Endometrial microvascular endothelial cells (primary cell): Measurements from ENCODE around the gene GSS. TPM values are rescaled to one million over a fixed set of nuclear protein-coding genes. Genes with fewer than 3 reads are reported as not detected.
"Not testable (repeated sequence)": the region's sequence is repeated elsewhere in the genome, so short reads cannot be mapped to it uniquely, and the experiment has no call there.

Experiments used
- in situ Hi-C: cut with HindIII; loops from 2 replicates; pipeline ENCODE4 v1.10.0; 2017; ENCODE audit warnings: low sequenced_read_pairs, low pct_unique_long_range_greater_than_20kb; ENCODE audit errors: inconsistent ontology term
- total RNA-seq: library from RNA; depleted of rRNA; stranded (reverse); fragments of >200 nt; gene quantifications from one replicate; pipeline ENCODE4 v1.2.3, GENCODE V29; 2015; ENCODE audit errors: inconsistent ontology term

Gene GSS
- total RNA-seq, 1 donor from 2014 or later, result 141 TPM

GRCh38 chr20:34887023-34887422 lies 68.6 kb downstream of the GSS start:
- in situ Hi-C loops, result no loop called here

DNA sequence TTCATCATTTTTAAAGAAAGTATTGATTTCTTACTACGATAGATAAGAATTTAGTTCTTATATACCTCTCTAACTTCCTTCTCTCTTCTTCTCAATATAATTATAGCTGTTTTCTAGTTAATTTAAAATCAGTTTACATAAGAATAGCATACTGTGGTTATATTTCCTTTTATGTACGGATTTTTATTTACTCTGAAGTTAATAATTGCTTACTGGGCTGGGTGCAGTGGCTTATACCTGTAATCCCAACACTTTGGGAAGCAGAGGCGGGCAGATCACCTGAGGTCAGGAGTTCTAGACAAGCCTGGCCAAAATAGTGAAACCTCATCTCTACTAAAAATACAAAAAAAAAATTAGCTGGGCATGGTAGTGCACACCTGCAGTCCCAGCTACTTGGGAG lies 69.5 kb downstream of the GSS start:
- in situ Hi-C loops, result no loop called here

DNA sequence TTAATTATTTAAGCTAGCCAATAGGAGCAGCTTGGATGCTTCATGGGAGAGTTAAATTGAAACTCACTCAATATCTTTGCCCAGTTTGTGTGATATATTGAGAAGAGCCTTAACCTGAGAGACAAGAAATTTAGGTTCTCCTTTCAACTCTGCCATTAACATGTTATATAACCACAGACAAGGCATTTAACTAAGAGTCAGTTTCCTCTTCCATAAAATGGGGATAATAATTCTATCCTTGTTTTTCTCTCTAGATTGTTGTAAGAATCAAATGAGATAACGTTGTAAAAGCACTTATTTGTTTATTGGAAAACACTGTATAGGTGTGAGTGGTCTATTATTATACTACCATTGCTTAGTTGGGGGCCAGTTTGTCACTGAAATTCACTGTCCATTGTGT lies 71.3 kb downstream of the GSS start:
- in situ Hi-C loops, result no loop called here

DNA sequence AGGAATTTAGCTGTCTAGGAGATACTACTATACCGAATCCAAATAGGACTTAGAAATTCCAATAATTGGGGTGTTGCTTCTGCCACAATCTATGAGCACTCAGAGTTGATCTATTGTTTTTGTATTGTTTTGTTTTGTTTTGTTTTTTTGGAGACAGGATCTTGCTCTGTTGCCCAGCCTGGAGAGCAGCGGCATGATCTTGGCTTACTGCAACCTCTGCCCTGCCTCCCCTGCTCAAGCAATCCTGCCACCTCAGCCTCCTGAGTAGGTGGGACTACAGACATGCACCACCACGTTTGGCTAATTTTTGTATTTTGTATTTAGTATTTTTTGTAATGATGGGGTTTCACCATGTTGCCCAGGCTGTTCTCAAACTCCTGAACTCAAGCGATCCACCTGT lies 71.8 kb downstream of the GSS start:
- in situ Hi-C loops, result no loop called here

GRCh38 chr20:34883087-34883688 lies 72.4 kb downstream of the GSS start:
- in situ Hi-C loops, result no loop called here

DNA sequence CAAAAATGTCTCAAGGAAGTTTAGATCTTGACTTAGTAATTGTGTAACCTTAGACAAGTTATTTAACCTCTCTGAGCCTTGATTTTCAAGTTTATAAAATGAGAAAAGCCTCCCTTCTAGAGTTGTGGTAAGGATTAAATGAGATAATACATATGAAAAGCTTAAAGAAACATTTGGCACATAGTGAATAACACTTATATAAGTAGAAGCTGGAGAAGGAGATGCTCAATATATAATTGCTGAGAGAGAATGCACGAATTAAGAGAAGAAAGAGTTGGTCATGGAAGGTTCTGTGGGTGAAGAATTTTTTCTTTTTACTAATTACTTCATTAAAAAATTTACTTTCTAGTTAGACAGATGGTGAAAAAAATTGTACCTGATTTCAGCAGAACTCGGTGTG lies 73.9 kb downstream of the GSS start:
- in situ Hi-C loops, result no loop called here

- in situ Hi-C loops, result not testable (repeated sequence)
These were observed 74.6 kb downstream of the GSS start for GRCh38 chr20:34880971-34881370.

- in situ Hi-C loops, result no loop called here
These were observed 75.3 kb downstream of the GSS start for GRCh38 chr20:34880215-34880850.

Other genes starting within 250 kb of the GSS start
- 12.4 TPM for gene NCOA6, start 130.2 kb downstream of the GSS start, total RNA-seq
- gene GGT7, start 83.0 kb downstream of the GSS start, total RNA-seq, result 0.19 TPM
- 38.2 TPM for gene ACSS2, start 79.2 kb downstream of the GSS start, total RNA-seq
- gene MYH7B, start 62 bp upstream of the GSS start, total RNA-seq, result not detected
- gene TRPC4AP, start 137.0 kb upstream of the GSS start, total RNA-seq, result 92.9 TPM
- 67.7 TPM for gene EDEM2, start 191.5 kb upstream of the GSS start, total RNA-seq
- 344 TPM for gene PROCR, start 216.3 kb upstream of the GSS start, total RNA-seq